Ammon's horn (tissue), 1 donor: Measurements from ENCODE around the gene RCOR1.

ENCODE experiments used
- DNase-seq: peaks from one replicate; pipeline ENCODE4 v3.0.0-alpha.2; 2016; ENCODE audit warnings: low spot score

The RCOR1 gene

GRCh38 chr14:102678394-102678793, 85.9 kb downstream of the RCOR1 start:
- no peak for DNase-seq

GRCh38 chr14:102683399-102684297, 91.2 kb downstream of the RCOR1 start:
- no peak for DNase-seq

GRCh38 chr14:102684298-102684663, 91.8 kb downstream of the RCOR1 start:
- DNase-seq = no peak

- DNase-seq = no peak
Observed at GRCh38 chr14:102686196-102686801, 93.8 kb downstream of the RCOR1 start.

- no peak for DNase-seq
Observed at GRCh38 chr14:102688290-102688689, 95.8 kb downstream of the RCOR1 start.

GRCh38 chr14:102690509-102691286, 98.2 kb downstream of the RCOR1 start:
- no peak for DNase-seq

GRCh38 chr14:102691763-102692162, 99.3 kb downstream of the RCOR1 start:
- no peak for DNase-seq

GRCh38 chr14:102692334-102692733, 99.9 kb downstream of the RCOR1 start:
- DNase-seq = no peak

GRCh38 chr14:102693006-102693755, 100.7 kb downstream of the RCOR1 start:
- DNase-seq = no peak

GRCh38 chr14:102694530-102695166, 102.2 kb downstream of the RCOR1 start:
- DNase-seq = peak; percentile 86

- no peak for DNase-seq
Observed at GRCh38 chr14:102695167-102695555, 102.7 kb downstream of the RCOR1 start.

- no peak for DNase-seq
Observed at GRCh38 chr14:102696332-102696731, 103.9 kb downstream of the RCOR1 start.

- DNase-seq = no peak
Observed at GRCh38 chr14:102696856-102697495, 104.5 kb downstream of the RCOR1 start.

GRCh38 chr14:102697501-102697900, 105.1 kb downstream of the RCOR1 start:
- DNase-seq = no peak

- no peak for DNase-seq
Observed at GRCh38 chr14:102699416-102700110, 107.1 kb downstream of the RCOR1 start.

GRCh38 chr14:102708494-102708893, 116.0 kb downstream of the RCOR1 start:
- no peak for DNase-seq

GRCh38 chr14:102711207-102711606, 118.8 kb downstream of the RCOR1 start:
- no peak for DNase-seq

- no peak for DNase-seq
Observed at GRCh38 chr14:102711946-102712345, 119.5 kb downstream of the RCOR1 start.

- no peak for DNase-seq
Observed at GRCh38 chr14:102717276-102717675, 124.8 kb downstream of the RCOR1 start.

GRCh38 chr14:102722646-102723045, 130.2 kb downstream of the RCOR1 start:
- no peak for DNase-seq
